SK-N-SH (cell line): Measurements from ENCODE around the gene CBX1. TPM values are rescaled to one million over a fixed set of nuclear protein-coding genes. Genes with fewer than 3 reads are reported as not detected.

Experiments
- CTCF ChIA-PET: fragments of 300-600, 350-600 bp; formaldehyde crosslinking; extraction: SDS; loops from one replicate; lab custom pipeline; 2021; lab: Yijun Ruan, JAX
- POLR2A ChIA-PET: fragments of 350-600 bp; sonication (Branson Sonifier 250); formaldehyde crosslinking; extraction: SDS; loops from one replicate; lab custom pipeline; 2020; ENCODE audit warnings: antibody characterized with exemption, inconsistent platforms; lab: Yijun Ruan, JAX
- DNase-seq: peaks from one replicate; pipeline ENCODE4 v3.0.0; 2012
- H2AFZ ChIP-seq: fragments of 200-600 bp; sonication (generic); 2 replicates; pipeline ENCODE4 v1.8.1; 2016; ENCODE audit warnings: antibody characterized with exemption, mild to moderate bottlenecking, low read depth
- H3F3A ChIP-seq: fragments of 200-600 bp; sonication (generic); replicated peaks from 2 replicates; pipeline ENCODE3; 2016; ENCODE audit warnings: antibody characterized with exemption, mild to moderate bottlenecking; ENCODE audit not compliant: insufficient read depth
- H3K27ac ChIP-seq, 2 experiments: fragments of 200-500 bp in 1 of 2; fragments of 200-600 bp in 1 of 2; sonication (Bioruptor generic) in 1 of 2; sonication (generic), shearing (Covaris generic) in 1 of 2; 2 replicates each; pipeline versions ENCODE4 v1.5.1 to v1.6.1; 2014 to 2016; ENCODE audit warnings: low read depth in 2 of 2, inconsistent platforms in 1 of 2, low read length in 1 of 2, mild to moderate bottlenecking in 1 of 2, mixed read lengths in 1 of 2
- H3K27me3 ChIP-seq: fragments of 200-600 bp; sonication (generic), shearing (Covaris generic); 2 replicates; pipeline ENCODE4 v1.6.1; 2016; ENCODE audit warnings: mixed run types; ENCODE audit not compliant: insufficient read depth
- H3K36me3 ChIP-seq, 2 experiments: fragments of 200-500 bp in 1 of 2; fragments of 200-600 bp in 1 of 2; sonication (Bioruptor generic) in 1 of 2; sonication (generic) in 1 of 2; replicated peaks in 1 of 2; 2 replicates each; pipeline versions ENCODE3 to v1.5.1; 2014 to 2016; ENCODE audit warnings: low read length in 1 of 2, mild to moderate bottlenecking in 1 of 2; ENCODE audit not compliant: insufficient read depth in 2 of 2, control insufficient read depth in 1 of 2
- H3K4me1 ChIP-seq, 2 experiments: fragments of 200-500 bp in 1 of 2; fragments of 200-600 bp in 1 of 2; sonication (Bioruptor generic) in 1 of 2; sonication (generic), shearing (Covaris generic) in 1 of 2; 2 replicates each; pipeline versions ENCODE4 v1.5.1 to v1.6.1; 2014 to 2016; ENCODE audit warnings: low read depth in 1 of 2, low read length in 1 of 2, mixed run types in 1 of 2; ENCODE audit not compliant: insufficient read depth in 2 of 2, control insufficient read depth in 1 of 2
- H3K4me2 ChIP-seq: fragments of 200-600 bp; sonication (generic), shearing (Covaris generic); 2 replicates; pipeline ENCODE4 v1.6.1; 2017; ENCODE audit warnings: mixed run types
- H3K4me3 ChIP-seq, 2 experiments: fragments of 200-500 bp in 1 of 2; fragments of 200-600 bp in 1 of 2; sonication (Bioruptor generic) in 1 of 2; sonication (generic), shearing (Covaris generic) in 1 of 2; 2 replicates each; pipeline versions ENCODE4 v1.5.1 to v1.8.1; 2014 to 2016; ENCODE audit warnings: low read depth in 2 of 2, inconsistent platforms in 1 of 2, low read length in 1 of 2, mild to moderate bottlenecking in 1 of 2, mixed read lengths in 1 of 2, moderate library complexity in 1 of 2
- H3K79me2 ChIP-seq: fragments of 200-600 bp; sonication (generic); 2 replicates; pipeline ENCODE4 v1.8.1; 2017; ENCODE audit warnings: mild to moderate bottlenecking; ENCODE audit not compliant: insufficient read depth
- H3K9ac ChIP-seq: fragments of 200-600 bp; sonication (generic); 2 replicates; pipeline ENCODE4 v1.6.1; 2017; ENCODE audit warnings: mixed run types
- H3K9me2 ChIP-seq: fragments of 200-600 bp; sonication (generic); 2 replicates; pipeline ENCODE4 v1.6.1; 2017; ENCODE audit warnings: mixed run types
- H3K9me3 ChIP-seq: fragments of 200-600 bp; sonication (generic); 2 replicates; pipeline ENCODE4 v1.6.1; 2017; ENCODE audit warnings: mixed run types, mild to moderate bottlenecking, moderate library complexity
- H4K20me1 ChIP-seq: fragments of 200-600 bp; sonication (generic); 2 replicates; pipeline ENCODE4 v1.6.1; 2017; ENCODE audit warnings: mild to moderate bottlenecking, mixed run types; ENCODE audit not compliant: insufficient read depth
- EP300 ChIP-seq, 2 experiments: IDR thresholded peaks; 2 replicates each; pipeline versions ENCODE4 v1.4.0 to v1.6.1; 2012; ENCODE audit warnings: borderline replicate concordance in 1 of 2, low read depth in 1 of 2, low read length in 1 of 2
- FOXJ3 ChIP-seq: sonication (generic); formaldehyde crosslinking; IDR thresholded peaks from 2 replicates; pipeline ENCODE4 v1.5.1; 2020; ENCODE audit warnings: mild to moderate bottlenecking, missing genetic modification reagents
- FOXM1 ChIP-seq: IDR thresholded peaks from 2 replicates; pipeline ENCODE4 v1.4.0; 2012; ENCODE audit warnings: low read depth, mild to moderate bottlenecking
- GABPA ChIP-seq: IDR thresholded peaks from 2 replicates; pipeline ENCODE4 v1.4.0; 2012; ENCODE audit warnings: low read depth, mild to moderate bottlenecking
- GATA2 ChIP-seq: sonication (generic); formaldehyde crosslinking; IDR thresholded peaks from 2 replicates; pipeline ENCODE4 v1.5.0; 2020; ENCODE audit warnings: mild to moderate bottlenecking, missing genetic modification reagents
- JUND ChIP-seq: IDR thresholded peaks from 2 replicates; pipeline ENCODE4 v1.4.0; 2012
- MEF2A ChIP-seq: IDR thresholded peaks from 2 replicates; pipeline ENCODE4 v1.4.0; 2012; ENCODE audit warnings: low read depth, borderline replicate concordance
- MXI1 ChIP-seq: IDR thresholded peaks from 2 replicates; pipeline ENCODE4 v1.6.1; 2012; ENCODE audit warnings: mild to moderate bottlenecking, low read depth, low read length, improper control_type of control experiment
- NFIC ChIP-seq: IDR thresholded peaks from 2 replicates; pipeline ENCODE4 v1.4.0; 2012; ENCODE audit warnings: borderline replicate concordance
- POLR2AphosphoS5 ChIP-seq: IDR thresholded peaks from 2 replicates; pipeline ENCODE4 v1.6.1; 2012; ENCODE audit warnings: low read depth, low read length
- RAD21 ChIP-seq: IDR thresholded peaks from 2 replicates; pipeline ENCODE4 v1.6.1; 2012; ENCODE audit warnings: mild to moderate bottlenecking, low read length
- RCOR1 ChIP-seq: fragments of 150-350 bp; IDR thresholded peaks from 2 replicates; pipeline ENCODE4 v1.6.1; 2017; ENCODE audit warnings: antibody characterized with exemption, low read length
- RXRA ChIP-seq: IDR thresholded peaks from 2 replicates; pipeline ENCODE4 v1.4.0; 2012; ENCODE audit warnings: low read depth, mild to moderate bottlenecking, borderline replicate concordance
- TAF1 ChIP-seq: IDR thresholded peaks from 2 replicates; pipeline ENCODE4 v1.6.1; 2012; ENCODE audit warnings: low read depth, mild to moderate bottlenecking, low read length, moderate library complexity, borderline replicate concordance
- TEAD4 ChIP-seq: IDR thresholded peaks from 2 replicates; pipeline ENCODE4 v1.4.0; 2012; ENCODE audit warnings: mild to moderate bottlenecking, borderline replicate concordance; ENCODE audit not compliant: insufficient read depth
- WGBS: methylation state at CpG from one replicate; pipeline ENCODE4 v1.1.6; 2017; ENCODE audit warnings: low lambda C conversion rate; 5-methylcytosine and 5-hydroxymethylcytosine counted together
- polyA plus RNA-seq, 3 experiments: library from polyadenylated mRNA; depleted of rRNA; stranded (reverse); fragments of >200 nt; gene quantifications; 2 replicates each; pipeline ENCODE4 v1.2.3, GENCODE V29; 2012
- TF ChIP-seq, protein P1 (sequence below): fragments of 200-600 bp; sonication (generic); IDR thresholded peaks from 2 replicates; pipeline ENCODE4 v1.6.1; 2017; ENCODE audit warnings: antibody characterized with exemption, mild to moderate bottlenecking, moderate library complexity
- TF ChIP-seq, protein P2 (sequence below): IDR thresholded peaks from 2 replicates; pipeline ENCODE4 v1.4.0; 2012; ENCODE audit warnings: low read depth
- TF ChIP-seq, protein P3 (sequence below): IDR thresholded peaks from 2 replicates; pipeline ENCODE4 v1.4.0; 2012; ENCODE audit warnings: low read depth, borderline replicate concordance
- TF ChIP-seq, protein P4 (sequence below): fragments of 150-350 bp; IDR thresholded peaks from 2 replicates; pipeline ENCODE4 v1.6.1; 2016; ENCODE audit warnings: mild to moderate bottlenecking, low read depth, low read length
- TF ChIP-seq, protein P5 (sequence below): IDR thresholded peaks from 2 replicates; pipeline ENCODE4 v1.6.1; 2012; ENCODE audit warnings: mild to moderate bottlenecking, low read depth, low read length, moderate library complexity

CBX1 gene
- polyA plus RNA-seq, 1 of the 3 experiments (the other 2 are of a cell fraction): 102 TPM

DNA sequence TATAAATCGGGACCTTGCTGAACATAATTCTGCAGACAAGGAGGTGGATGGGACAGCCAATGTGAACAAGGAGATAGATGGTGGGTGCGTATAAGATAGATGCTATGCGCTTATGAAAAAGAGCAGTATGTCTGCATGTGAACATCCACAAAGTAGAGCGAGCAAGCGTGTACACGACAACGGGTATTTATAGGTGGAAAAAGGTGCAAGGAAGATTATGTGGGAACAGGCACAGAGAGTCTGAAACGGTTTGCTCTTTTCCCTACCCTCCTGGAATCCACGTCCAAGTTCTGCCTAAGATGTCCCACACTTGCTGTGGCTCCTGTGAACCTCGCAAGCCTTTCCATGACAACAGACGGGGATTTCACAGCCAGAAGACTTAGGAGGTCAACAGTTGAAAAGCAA is 49.3 kb upstream of the CBX1 start (continued):
- TF ChIP-seq, protein P1, sequence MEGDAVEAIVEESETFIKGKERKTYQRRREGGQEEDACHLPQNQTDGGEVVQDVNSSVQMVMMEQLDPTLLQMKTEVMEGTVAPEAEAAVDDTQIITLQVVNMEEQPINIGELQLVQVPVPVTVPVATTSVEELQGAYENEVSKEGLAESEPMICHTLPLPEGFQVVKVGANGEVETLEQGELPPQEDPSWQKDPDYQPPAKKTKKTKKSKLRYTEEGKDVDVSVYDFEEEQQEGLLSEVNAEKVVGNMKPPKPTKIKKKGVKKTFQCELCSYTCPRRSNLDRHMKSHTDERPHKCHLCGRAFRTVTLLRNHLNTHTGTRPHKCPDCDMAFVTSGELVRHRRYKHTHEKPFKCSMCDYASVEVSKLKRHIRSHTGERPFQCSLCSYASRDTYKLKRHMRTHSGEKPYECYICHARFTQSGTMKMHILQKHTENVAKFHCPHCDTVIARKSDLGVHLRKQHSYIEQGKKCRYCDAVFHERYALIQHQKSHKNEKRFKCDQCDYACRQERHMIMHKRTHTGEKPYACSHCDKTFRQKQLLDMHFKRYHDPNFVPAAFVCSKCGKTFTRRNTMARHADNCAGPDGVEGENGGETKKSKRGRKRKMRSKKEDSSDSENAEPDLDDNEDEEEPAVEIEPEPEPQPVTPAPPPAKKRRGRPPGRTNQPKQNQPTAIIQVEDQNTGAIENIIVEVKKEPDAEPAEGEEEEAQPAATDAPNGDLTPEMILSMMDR: no peak
- TF ChIP-seq RCOR1 (no peak), GABPA (no peak), POLR2AphosphoS5 (no peak), FOXM1 (no peak)
- TF ChIP-seq, protein P2, sequence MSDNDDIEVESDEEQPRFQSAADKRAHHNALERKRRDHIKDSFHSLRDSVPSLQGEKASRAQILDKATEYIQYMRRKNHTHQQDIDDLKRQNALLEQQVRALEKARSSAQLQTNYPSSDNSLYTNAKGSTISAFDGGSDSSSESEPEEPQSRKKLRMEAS: no peak
- TF ChIP-seq, protein P3, sequence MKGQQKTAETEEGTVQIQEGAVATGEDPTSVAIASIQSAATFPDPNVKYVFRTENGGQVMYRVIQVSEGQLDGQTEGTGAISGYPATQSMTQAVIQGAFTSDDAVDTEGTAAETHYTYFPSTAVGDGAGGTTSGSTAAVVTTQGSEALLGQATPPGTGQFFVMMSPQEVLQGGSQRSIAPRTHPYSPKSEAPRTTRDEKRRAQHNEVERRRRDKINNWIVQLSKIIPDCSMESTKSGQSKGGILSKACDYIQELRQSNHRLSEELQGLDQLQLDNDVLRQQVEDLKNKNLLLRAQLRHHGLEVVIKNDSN: no peak

DNA sequence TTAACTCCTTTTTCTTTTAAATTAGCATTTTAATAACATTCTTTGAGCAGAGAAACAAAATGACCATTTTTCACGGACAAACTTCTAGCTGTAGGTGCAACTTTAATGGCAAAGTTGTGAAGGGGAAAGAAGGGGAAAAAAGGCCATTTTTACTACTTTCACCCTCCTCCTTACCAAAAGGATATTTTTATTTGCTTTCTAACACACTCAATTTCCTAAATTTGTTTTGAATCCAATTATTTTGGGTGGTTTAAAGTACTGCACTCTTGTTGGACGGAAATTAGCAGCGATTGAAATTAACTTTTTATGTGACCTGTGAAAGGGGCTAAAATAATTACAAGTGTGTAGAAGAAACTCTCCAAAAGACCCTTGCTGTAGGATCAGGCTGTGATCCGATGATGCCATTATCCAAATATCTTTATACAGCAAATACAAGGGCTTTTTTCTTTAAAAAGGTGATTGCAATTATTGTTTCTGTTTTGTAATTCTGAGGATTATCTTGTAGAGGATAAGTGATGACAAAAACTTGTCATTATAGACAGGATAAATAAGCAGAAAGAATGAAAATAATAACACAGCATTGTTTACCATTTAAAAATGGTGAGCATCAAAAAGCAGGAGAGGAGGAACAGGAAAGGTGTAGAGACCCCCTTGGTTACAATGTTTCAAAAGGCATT is 48.6 kb upstream of the CBX1 start:
- peaks cover 96% of the 10 kb centered on the region for H3K27me3 ChIP-seq
- POLR2A ChIA-PET: interaction anchor here (1.7 kb wide), 1 partner anchor 102 kb away, joined by 7 read pairs; the partner anchor contains the start of gene NFE2L1

More for the DNA sequence above, 48.6 kb upstream of the CBX1 start:
- Histone ChIP-seq H3K9ac (no peak overlapping the region), H3K4me3 (no peak overlapping the region), H3K4me2 (no peak overlapping the region), H3K79me2 (no peaks in the 10 kb centered on the region), H3K36me3 (no peaks in the 10 kb centered on the region), H3K9me2 (no peaks in the 10 kb centered on the region), H3F3A (no peaks in the 10 kb centered on the region), H3K4me1 (peaks cover 4 to 15% of the 10 kb centered on the region in 2 experiments; a peak in 3 of 4 replicates), H3K27ac (no peak overlapping the region), H4K20me1 (no peaks in the 10 kb centered on the region), H3K9me3 (no peaks in the 10 kb centered on the region), H2AFZ (no peak overlapping the region)
- DNase-seq: no peak
- TF ChIP-seq RAD21 (no peak), GATA2 (CRISPR knock-in tag) (no peak), TAF1 (no peak), MXI1 (no peak), RCOR1 (no peak), MEF2A (no peak), EP300 (IDR thresholded peaks at IDR 0.05; ENCODE audit: borderline replicate concordance in 1 of 2, low read depth in 1 of 2, low read length in 1 of 2) (no peak), FOXJ3 (CRISPR knock-in tag) (no peak), NFIC (no peak), POLR2AphosphoS5 (no peak), TEAD4 (no peak), JUND (no peak), RXRA (no peak)
- TF ChIP-seq, protein P2: no peak
- TF ChIP-seq, protein P3: no peak
- TF ChIP-seq, protein P4, sequence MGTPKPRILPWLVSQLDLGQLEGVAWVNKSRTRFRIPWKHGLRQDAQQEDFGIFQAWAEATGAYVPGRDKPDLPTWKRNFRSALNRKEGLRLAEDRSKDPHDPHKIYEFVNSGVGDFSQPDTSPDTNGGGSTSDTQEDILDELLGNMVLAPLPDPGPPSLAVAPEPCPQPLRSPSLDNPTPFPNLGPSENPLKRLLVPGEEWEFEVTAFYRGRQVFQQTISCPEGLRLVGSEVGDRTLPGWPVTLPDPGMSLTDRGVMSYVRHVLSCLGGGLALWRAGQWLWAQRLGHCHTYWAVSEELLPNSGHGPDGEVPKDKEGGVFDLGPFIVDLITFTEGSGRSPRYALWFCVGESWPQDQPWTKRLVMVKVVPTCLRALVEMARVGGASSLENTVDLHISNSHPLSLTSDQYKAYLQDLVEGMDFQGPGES: no peak
- TF ChIP-seq, protein P5, sequence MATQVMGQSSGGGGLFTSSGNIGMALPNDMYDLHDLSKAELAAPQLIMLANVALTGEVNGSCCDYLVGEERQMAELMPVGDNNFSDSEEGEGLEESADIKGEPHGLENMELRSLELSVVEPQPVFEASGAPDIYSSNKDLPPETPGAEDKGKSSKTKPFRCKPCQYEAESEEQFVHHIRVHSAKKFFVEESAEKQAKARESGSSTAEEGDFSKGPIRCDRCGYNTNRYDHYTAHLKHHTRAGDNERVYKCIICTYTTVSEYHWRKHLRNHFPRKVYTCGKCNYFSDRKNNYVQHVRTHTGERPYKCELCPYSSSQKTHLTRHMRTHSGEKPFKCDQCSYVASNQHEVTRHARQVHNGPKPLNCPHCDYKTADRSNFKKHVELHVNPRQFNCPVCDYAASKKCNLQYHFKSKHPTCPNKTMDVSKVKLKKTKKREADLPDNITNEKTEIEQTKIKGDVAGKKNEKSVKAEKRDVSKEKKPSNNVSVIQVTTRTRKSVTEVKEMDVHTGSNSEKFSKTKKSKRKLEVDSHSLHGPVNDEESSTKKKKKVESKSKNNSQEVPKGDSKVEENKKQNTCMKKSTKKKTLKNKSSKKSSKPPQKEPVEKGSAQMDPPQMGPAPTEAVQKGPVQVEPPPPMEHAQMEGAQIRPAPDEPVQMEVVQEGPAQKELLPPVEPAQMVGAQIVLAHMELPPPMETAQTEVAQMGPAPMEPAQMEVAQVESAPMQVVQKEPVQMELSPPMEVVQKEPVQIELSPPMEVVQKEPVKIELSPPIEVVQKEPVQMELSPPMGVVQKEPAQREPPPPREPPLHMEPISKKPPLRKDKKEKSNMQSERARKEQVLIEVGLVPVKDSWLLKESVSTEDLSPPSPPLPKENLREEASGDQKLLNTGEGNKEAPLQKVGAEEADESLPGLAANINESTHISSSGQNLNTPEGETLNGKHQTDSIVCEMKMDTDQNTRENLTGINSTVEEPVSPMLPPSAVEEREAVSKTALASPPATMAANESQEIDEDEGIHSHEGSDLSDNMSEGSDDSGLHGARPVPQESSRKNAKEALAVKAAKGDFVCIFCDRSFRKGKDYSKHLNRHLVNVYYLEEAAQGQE: no peak
- 34% methylated on average over 4 of the region's 4 CpGs for WGBS
- CTCF ChIA-PET: interaction anchor here (0.8 to 4.3 kb wide), 10 partner anchors 18 to 469 kb away, joined by 3 to 38 read pairs (median 3); no protein-coding TSS in a partner anchor
